ENCODE data around the gene PLPP4.

DNA sequence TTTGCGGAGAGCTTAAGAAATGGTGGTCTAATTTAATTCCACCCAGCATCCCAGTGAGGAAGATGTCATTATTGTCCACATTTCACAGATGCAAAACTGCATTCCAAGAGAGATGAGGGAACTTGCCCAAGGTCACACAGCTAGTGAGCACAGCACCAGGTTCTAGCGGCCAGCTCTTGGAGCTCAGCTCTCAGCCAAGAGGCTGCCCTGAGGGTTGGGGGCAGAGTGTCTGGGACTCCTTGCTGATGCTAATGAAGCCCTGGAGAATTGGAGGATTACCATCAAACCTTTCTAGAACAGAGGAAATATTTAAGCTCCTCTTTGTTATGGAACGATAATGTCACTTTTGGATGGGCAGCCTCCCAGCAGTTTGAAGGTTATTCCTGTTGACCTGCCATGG lies 48.0 kb downstream of the PLPP4 start:
- TF ChIP-seq, protein P1, sequence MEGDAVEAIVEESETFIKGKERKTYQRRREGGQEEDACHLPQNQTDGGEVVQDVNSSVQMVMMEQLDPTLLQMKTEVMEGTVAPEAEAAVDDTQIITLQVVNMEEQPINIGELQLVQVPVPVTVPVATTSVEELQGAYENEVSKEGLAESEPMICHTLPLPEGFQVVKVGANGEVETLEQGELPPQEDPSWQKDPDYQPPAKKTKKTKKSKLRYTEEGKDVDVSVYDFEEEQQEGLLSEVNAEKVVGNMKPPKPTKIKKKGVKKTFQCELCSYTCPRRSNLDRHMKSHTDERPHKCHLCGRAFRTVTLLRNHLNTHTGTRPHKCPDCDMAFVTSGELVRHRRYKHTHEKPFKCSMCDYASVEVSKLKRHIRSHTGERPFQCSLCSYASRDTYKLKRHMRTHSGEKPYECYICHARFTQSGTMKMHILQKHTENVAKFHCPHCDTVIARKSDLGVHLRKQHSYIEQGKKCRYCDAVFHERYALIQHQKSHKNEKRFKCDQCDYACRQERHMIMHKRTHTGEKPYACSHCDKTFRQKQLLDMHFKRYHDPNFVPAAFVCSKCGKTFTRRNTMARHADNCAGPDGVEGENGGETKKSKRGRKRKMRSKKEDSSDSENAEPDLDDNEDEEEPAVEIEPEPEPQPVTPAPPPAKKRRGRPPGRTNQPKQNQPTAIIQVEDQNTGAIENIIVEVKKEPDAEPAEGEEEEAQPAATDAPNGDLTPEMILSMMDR (IDR thresholded peaks at IDR 0.05 in 2 of 3, conservative IDR thresholded peaks at IDR 0.05 in 1 of 3; ENCODE audit: borderline replicate concordance in 1 of 3, insufficient read depth in 1 of 3, low read depth in 2 of 3, low read length in 2 of 3): no peak
- TF ChIP-seq EZH2 (IDR thresholded peaks at IDR 0.05) (no peak), RAD21 (IDR thresholded peaks at IDR 0.05; ENCODE audit: low read depth) (no peak)
